HG03432 (cell line): ENCODE data around the gene ADAM17.
A peak's percentile ranks its signal among the peaks of the same experiment; 100 is the strongest.

Source experiments
- ATAC-seq: cut with Tn5 transposase; IDR thresholded peaks from one replicate; pipeline ENCODE4 v1.9.1; 2021; ENCODE audit warnings: mild to moderate bottlenecking, moderate library complexity; ENCODE audit not compliant: unreplicated experiment

The ADAM17 gene

DNA sequence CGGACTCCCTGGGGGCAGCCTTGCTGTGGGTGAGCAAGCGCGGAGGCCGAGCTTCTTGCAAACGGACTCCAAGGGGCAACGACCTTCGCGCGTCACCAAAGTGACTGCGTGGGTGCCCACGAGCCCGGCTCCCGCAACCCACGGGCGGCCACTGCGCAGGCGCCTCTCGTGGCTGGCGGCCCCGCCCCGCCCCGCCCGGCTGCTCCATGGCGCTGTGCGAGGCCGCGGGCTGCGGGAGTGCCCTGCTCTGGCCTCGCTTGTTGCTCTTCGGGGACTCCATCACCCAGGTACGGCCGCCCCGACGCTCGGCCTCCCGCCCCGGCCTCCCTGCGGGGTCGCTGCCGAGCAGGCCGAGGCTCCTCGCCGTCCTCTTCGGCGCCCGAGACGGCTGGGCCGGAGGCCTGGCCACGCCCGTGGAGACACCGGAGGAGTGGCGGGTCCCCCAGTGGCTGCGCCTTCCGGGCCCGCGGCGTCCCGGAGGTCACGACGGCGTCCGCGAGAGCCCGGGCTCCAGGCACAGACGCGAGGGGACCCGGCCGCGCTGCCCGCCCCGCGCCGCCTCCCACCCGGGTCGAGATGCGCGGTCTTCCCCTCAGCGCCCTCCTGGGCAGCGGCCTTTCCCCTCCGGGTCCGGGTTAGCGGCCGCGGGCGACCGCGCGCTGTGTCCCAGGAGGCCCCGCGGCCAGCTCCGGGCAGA lies 81.1 kb downstream of the ADAM17 start, which contains the start of gene IAH1:
IAH1 (plus strand) TSS at position 191 of the 697 bp plus-strand sequence; CDS start at position 207, 16 bp downstream.
- peak; percentile 80 for ATAC-seq

DNA sequence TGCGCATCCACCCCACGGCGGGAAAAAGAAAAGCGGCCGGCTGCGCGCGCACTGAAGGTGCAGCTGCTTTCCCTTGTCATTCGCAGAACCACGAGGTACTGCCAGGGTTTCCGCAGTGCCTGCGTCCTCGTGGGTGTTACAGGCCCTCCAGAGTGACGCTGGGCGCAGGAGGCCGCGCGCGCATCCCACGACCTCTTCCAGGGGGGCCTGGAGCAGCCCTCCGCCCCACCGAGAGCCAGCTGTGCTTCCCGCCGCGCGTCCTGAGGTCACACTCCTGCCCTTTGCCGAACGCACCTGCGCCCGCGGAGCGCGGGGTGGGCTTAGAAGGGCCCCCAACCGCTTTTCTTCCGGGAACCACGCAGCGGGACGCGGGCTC lies 81.7 kb downstream of the ADAM17 start:
- ATAC-seq, result peak; percentile 38

DNA sequence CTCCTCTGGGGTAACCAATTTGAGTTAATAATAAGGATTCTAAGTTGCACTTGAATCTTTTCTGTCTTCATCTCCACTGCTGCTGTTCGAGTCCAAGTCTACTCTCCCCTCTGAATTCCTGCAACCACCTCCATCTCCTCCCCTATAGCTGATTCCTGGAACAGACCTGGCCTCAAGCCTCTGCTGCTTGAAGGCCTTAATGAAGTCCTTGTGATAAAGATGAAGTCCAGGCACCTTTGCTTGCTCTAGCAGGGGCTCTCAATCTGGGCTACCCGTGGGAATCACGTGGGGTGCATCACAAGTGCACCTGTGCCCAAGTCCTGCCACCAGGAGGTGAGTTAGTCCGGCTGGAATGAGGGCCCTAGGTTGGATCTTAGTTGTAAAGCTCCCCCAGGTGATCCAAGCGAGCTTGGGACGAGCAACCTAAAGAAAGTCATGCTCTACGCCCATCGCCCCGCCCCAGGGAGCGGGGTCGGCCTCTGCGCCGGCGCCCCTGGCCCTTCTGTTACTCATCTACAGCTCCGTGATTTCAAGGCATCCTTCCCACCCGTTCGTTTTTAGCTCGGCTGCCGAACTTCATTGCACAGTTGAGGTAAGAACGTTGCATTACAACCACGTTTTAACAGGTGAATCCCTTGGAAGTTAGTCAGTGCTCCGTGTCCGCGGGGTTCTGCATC lies 82.2 kb downstream of the ADAM17 start:
- peak; percentile 14 for ATAC-seq

DNA sequence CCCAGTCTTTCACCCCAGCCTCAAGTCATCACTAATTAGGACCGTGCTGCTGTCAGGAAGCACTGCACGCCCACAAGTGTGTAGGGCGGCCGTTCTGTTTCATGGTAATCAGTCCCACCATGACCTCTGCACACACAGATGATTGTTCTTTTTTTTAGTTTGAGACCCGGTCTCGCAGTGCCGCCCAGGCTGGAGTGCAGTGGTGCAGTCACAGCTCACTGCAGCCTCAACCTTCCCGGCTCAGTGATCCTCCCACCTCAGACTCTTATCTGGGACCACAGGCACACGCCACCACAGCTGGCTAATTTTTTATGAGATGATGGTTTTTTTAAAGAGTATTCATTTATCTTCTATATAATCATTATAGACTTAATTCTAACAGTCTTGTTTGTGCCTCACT lies 83.1 kb downstream of the ADAM17 start:
- no peak for ATAC-seq

DNA sequence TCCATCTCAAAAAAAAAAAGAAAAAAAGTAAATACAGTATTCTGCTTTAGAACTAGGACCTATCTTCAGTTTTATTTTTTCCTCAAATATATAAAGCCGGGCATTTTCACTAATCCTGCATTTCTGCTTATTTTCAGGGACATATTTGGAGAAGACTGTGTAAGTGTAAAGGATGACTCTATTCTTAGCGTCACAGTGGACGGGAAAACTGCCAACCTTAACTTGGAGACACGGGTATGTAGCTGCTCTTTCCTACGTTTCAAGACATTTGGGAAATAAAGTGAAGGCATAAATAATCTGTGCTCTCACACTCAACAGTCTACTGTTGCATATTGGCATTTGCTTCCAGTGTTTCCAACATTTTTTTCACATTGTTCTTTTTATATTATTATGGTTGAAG lies 84.4 kb downstream of the ADAM17 start:
- no peak for ATAC-seq

DNA sequence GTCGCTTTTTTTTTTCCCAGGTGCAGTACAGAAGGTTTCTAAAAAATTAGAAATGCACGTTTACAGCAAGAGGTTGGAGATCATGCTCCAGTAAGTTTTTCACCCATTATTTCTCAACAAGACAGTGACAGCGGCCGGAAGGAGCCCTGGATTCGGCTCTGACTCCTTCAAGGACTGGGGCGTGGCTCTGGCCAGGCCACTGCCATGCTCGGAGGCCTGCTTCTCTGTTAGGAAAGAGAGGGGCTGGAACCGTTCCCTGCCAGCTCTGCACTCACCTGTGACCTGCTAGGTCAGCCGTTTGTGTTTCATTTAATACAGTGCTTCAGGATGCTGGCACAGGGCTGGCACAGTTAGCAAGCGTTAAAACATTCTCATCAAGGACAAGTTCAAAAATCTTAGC lies 87.9 kb downstream of the ADAM17 start:
- no peak for ATAC-seq

DNA sequence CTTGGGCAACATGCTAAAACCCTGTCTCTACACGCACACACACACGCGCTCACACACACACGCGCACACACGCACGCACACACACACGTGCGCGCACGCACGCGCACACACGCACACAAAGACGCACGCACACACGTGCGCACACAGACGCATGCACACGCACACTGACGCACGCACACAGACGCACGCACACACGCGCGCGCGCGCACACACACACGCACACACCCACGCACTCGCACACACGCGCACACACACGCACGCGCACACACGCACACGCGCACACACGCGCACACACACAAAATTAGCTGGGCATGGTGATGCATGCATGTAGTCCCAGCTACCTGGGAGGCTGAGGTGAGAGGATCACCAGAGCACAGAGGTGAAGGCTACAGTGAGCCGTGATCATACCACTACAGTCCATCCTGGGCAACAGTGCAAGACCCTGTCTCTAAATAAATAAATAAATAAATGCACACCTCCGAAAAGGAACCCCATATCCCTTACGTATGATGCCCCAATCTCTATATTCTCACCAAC lies 89.4 kb downstream of the ADAM17 start:
- no peak for ATAC-seq

DNA sequence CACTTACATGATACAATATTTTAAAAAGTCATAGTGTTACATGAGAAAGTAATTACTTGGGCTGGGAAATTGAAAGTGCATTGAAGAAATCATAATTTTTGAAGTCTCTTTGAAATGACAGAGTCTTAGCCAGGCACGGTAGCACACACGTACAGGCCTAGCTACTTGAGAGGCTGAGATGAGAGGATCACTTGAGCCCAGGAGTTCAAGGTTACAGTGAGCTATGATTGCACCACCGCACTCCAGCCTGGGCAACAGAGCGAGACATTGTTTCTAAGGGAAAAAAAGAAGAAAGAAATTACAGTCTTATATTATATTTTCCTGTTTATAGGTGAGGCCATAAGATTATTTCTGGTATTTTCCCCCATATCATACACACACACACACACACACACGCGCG lies 90.5 kb downstream of the ADAM17 start:
- no peak for ATAC-seq

DNA sequence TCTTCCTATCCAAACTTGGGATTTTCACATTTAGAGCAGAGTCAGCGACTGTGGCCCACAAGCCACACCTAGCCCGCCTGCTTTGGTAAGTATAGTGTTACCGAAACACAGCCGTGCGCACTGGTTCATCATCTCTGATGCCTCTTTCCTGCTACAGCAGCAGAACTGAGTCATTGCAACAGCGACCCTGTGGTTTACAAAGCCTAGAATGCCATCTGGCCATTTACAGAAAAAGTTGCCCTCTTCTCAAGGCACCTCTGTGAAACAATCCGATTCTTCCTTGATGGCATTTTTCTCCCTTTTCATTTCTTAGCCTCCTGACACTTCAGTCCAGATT lies 92.0 kb downstream of the ADAM17 start:
- ATAC-seq, result no peak

DNA sequence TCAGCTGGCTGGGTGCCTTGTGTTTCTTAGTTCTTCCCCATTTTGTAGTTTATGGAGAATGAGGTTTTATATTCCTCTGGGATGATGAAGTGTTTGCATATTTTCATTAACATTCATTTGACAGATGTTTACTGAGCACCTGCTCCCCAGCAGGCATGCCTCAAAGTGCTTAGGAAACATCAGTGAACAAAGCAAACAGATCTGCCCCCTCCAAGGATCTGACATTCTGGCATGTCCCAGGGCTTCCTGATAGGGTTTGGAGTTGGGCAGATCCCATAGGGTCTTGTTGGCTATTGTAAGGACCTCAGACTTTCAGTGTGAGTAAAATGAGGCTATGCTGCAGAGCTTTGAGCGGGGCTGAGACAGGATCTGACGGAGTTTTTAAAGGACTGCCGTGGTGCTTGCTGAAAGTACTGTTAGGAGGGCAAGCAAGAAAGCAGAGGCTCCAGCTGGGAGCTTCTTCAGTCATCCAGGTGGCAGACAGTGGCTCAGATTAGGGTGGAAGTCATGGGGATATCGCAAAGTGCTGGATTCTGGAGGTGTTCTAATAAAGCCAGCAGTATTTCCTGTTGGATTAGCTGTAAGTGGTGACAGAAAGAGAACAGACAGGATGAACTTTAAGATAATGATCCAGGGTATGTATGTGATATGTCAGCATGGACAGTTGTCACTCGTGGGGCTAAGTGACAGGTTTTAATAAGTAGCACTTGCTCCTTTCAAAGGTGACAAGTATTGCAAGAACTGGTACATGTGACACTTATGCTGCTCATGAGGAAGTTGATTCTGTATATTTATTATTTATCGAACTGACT lies 92.5 kb downstream of the ADAM17 start:
- no peak for ATAC-seq

DNA sequence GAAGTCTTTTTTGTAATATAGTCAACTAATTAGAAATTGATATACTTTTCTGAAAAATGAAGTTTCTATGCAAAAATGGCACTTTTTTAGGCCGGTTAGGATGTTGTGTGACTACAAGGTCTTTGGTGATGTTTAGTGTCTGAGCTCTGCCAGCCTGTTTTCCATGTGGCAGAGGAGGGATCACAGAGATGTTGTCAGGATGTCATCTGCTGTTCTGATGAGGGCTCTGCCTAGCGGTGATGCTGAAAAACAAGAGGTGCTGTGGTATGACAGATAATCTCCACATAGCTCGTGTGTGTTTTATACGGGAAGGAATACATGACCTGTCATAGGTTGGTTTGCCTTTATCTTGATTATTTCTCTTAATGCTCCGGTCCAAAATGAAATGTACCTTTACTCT lies 93.3 kb downstream of the ADAM17 start:
- ATAC-seq, result no peak

DNA sequence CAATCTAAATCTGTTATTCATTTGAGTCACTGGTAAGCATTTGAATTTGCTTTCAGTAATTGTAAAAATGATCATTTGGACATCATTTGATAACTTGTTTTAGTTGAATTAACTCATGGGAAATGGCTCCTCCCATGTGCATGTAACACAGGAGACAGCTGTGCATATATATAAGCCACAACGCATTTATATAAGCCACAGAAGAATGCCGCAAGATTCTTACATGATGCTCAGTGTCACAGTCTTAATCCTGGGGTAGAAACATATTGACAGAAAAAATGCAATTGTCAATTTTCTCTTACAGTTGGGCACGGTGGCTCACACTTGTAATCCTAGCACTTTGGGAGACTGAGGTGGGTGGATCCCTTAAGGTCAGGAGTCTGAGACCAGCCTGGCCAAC lies 94.6 kb downstream of the ADAM17 start:
- no peak for ATAC-seq

DNA sequence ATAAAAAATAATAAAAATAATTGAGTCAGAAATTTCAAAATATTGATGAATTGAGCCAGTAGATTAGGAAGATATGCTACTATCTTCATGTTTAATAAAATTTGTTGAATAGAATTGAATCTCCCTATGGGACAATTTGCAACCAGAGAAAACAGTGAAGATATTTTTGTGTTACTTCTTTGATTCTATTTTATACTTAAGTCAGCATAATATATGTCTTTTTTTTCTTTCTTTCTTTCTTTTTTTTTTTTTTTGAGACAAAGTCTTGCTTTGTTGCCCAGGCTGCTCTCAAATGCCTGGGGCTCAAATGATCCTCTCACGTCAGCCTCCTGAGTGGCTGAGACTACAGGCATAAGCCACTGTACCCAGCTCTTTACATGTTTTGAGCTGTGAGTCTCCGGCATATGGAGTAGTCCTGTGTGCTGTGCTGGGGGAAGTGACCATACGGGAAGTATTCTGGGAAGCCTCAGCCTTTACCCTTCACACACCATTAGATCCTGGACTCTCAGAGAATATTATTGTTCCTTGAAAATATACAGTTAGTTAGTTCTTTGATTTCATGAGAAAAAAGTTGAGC lies 95.1 kb downstream of the ADAM17 start:
- no peak for ATAC-seq

DNA sequence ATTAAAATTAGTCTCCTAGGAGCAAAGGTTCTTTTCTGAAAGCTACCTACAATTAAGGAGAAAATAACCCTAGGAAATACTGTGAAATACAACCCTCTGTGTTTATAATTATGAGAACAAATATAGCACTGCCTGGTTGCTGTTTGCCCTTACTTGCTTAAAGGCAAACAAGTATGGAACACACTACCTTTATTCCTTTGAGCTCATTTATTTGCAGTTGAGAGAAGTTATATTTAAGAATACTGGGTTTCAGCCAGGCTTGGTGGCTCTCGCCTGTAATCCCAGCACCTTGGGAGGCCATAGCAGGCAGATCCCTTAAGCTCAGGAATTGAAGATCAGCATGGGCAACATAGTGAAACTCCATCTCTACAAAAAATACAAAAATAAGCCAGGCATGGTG lies 104.4 kb downstream of the ADAM17 start:
- ATAC-seq, result no peak

DNA sequence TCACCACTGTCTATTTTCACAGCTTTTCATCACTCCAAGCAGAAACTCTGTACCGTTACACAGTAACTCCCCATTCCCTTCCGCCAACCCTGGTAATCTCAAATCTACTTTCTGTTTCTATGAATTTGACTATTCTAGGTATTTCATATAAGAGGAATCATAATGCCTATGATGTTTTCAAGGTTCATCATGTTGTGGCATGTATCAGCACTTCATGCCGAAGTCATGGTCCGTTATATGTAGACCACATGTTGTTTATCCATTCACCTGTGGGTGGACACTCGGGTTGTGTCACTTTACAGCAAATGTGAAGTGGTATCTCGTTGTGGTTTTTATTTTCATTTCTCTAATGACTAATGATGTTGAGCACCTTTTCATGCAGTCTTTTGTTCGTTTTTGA lies 110.5 kb downstream of the ADAM17 start:
- ATAC-seq, result no peak

DNA sequence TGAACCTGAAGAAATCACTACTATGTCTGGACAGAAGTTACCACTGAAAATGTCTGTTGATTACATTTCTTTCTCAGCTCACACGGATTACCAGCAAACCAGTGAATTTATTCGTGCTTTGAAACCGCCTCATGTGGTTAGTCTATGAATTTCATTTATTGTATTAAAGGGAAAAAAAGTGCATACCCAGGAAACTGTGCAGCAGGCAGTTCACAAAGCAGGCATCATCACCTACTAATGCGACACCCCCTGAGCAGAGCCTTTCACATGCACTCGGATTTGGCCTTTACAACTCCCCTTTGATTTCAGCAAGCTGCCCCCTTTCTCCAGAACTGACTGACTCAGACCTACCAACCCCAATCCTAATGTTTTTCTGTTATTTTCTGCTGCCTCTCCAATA lies 112.1 kb downstream of the ADAM17 start:
- no peak for ATAC-seq

DNA sequence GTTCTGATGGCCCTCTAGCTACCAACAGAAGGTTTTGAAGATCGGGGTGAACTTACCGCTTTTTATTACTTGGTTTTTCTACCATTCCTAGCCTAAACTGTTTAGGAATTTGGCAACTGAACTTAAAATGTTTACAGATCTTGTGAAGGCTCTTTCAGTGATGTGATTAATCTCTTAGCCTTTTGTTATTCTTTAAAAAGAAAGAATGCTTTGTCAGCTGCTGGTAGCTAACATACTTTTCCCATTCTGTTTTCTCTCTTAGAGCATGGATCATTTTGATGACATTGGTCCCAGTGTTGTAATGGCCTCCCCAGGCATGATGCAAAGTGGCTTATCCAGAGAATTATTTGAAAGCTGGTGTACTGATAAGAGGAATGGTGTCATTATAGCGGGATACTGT lies 114.1 kb downstream of the ADAM17 start:
- no peak for ATAC-seq

DNA sequence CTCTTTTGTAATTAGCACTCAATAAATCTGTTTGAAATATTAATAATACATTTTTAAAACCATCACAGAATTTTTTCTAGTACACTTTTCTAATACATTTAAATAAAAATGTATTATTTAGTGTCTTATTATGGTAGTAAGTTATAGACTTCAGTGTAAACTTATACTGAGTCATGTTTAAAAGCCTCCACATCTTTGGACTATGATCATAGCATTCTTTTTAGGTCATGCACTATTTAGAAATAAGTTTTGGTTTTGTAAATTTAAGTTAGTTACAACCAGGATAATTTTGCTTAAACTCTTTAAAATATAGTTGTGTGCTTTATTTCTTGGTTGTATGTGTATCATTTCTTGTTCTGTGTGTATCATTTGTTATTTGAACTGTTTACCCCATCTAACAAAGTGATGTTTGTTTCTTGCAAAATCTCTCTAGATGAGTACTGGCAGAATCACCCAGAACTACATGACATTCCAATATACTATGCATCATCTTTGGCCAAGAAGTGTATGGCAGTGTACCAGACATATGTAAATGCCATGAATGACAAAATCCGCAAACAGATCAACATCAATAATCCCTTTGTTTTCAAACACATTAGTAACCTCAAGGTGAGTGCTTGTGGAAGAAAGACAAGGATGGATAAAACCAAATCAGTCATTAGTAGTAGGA lies 115.4 kb downstream of the ADAM17 start:
- no peak for ATAC-seq

DNA sequence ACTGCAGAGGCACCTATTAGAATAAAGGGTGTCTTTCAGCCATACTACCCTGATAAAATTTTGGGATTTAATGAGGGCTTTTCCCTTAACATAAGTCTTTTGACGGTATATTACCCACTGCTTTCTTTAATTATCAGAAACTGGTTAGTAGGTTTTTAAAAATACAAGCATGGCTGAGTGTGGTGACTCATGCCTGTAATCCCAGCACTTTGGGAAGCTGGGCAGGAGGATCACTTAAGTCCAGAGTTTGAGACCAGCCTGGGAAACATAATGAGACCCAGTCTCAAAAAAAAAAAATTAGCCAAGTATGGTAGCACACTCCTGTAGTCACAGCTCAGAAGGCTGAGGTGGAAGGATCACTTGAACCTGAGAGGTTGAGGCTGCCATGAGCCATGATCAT lies 116.1 kb downstream of the ADAM17 start:
- ATAC-seq, result no peak
